Measurements from ENCODE around the gene MAP2K6.

MAP2K6 gene

DNA sequence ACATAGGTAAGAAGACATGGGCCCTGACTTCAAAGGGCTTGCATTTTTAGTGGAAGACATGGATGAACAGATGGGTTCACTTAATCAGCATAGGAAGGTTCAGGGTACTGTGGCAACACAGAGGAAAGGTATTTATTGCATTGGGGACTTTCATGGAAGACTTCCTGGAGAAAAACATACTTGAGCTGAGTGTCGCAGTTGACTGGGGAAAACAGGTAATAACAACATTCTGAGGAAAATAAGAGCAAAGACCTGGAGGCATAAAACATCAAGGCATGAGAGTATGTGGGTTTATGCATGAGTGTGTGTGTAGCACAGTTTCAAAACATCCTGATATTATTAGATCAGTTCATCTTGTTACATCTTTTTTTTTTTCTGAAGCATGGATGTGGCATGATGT lies 82.7 kb downstream of the MAP2K6 start:
- no peak for DNase-seq

DNA sequence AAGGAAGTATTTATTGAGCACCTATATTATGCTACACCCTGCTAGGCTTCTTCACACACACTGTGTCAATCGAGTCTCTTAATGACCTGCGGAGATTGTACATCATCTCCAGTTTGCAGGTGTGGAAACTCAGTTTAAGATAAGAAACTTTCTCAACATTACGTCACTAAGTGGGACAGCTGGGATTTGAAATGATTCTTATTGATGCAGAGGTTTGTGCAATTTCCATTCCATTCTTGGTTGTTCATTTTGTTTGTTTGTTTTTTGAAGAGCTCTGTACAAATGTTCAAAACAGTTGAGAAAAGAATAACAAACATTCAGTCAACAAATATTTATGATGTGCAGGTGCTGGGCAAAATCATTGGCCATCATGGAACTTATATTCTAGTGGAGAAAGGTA lies 84.8 kb downstream of the MAP2K6 start:
- DNase-seq = no peak

DNA sequence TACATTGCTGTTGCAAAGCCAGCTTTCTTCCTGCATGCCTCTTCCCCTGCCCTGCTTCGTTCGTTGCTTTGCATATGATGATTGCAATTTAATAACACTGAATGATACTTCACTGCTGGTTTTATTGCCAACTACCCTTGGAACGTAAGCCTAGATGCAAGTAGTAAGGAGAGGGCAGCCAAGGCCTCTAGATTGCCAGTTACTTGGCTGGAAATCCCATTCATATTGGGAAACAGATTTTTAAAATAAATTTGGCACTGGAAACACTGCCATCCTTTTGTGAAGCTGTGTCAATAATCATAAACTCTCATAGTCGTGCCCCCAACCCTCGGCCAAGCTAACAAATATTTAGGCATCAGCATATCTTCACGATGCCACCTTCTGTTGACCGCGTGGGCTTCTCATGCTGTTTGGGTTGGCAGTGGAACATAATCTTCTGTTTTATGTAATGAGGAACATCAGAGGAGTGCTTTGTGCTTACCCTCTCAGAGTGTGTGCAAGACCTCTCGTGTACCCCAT lies 86.5 kb downstream of the MAP2K6 start:
- DNase-seq = no peak

DNA sequence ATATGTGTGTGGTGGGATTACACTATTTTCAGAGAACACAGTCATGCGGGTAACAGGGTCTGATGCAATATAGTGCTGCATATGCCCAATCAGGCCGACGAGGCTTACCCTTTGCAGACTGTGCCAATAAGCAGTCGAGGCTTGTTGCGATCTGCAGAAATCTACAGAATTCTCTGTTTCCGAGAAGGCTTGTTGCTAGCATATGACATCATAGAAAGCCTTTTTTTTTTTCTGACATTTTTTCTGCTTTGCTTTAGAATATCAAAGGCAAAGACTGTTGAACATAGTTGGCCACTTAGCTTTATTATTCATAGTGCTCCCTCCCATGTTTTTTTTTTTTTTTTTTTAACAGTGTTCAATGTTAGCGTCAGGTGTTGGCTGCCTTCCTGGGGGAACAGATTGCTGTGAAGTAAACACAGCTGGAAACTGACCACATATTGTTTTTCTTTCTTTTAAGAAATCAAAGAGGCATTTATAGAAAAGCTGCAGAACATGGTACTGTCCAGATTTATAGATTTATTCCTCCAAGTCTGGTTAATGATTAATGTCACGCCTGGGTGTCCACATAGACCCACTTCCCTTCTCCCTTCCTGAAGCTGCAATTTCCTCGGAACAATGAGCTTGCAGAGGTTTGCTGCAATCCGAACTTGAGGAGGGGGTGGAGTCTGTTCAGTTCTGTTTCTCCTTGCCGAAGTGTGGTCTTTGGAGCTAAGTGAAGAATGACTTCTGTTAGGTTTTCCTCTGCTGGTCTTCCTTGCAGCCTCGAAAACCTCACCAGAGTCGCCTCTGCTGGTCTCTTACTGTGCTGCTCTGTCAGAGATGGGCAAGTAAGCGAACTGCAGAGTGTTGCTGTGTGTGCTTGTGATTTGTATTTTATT lies 87.3 kb downstream of the MAP2K6 start:
- DNase-seq = peak; percentile 73

DNA sequence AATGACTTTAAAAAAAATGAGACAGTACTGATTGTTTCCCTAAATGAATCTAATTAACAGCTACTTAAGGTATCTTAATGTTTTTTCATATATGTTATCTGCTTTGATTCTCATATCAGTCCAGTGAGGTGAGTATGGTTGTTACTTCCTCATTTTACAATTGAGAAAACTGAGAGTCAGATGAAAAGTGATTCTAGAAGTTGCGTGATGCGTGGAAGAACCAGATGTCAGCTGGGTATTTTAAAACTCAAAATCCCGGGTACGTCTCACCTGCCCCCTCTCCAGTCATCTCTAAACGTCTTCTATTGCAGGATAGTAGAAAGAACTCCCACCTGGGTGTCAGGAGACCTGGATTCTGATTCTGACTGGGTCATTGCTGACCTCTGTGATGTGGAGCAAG lies 89.2 kb downstream of the MAP2K6 start:
- no peak for DNase-seq

DNA sequence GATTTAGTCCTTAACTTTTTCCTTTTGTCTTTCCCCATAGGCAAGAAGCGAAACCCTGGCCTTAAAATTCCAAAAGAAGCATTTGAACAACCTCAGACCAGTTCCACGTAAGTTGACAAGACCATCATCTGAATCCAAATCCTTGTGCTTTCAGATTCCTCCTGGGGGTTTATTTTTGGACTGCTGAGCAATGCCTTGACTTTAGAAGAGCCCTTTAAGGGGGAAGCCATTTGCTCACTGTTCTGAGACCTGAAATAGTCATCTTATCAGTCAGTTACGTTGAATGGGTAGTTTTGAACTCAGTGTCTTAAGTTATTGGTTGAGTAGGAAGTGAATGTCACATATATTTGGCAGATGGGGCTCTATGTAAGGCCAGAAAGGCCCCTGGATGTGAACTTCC lies 91.2 kb downstream of the MAP2K6 start:
- DNase-seq = no peak

DNA sequence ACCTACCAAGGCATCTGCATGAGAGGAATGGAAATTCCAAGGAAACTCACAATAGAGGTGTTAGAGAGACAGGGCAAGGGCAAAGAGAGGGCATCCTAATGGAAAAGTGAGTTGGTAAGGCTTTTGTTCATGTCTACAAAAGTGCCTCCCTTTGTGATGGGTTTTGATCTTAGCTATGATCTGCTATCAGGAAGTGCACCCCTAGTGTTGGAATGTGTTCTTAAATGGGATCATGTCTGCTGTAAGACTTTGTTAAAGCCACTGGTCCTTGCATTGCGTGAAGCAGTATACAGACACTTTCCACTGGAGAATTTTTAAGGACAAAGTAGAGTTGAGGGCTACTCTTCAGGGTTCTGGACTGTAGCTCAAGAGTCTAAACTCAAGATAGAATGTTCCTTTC lies 92.0 kb downstream of the MAP2K6 start:
- DNase-seq = no peak

DNA sequence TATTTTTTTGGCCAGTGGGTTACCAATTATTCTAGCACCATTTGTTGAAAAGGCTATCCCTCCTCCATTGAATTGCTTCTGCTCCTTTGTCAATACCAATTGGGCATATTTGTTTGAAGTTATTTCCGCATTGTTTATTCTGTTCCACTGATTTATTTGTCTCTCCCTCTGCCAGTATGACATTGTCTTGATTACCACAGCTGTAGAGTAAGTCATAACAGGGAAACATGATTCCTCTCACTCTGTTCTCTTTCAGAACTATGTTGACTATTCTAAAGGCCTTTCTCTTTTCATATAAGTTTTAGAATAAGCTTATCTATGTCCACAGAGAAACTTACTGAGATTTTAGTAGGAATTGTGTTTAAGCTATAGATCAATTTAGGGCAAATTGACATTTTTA lies 94.3 kb downstream of the MAP2K6 start:
- peak; percentile 49 for DNase-seq

DNA sequence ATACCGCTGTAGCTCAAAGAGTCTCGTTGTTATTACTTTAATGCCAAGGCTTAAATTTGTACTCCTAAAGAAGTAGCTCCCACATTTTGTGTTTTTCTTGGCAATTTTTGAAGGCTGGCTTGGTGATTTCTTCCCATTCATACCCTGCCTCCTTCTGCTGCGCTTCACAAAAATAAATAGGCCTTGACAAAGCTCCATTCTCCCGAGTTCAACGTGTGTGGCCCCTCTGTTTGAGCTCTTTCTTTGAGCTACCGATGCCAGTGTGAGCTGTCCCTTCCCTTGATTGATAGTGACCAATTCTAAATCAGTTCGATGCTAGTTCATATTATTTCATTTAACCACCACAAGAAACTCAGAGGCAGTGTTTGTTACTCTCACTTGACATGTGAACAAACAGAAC lies 96.8 kb downstream of the MAP2K6 start:
- DNase-seq = no peak

DNA sequence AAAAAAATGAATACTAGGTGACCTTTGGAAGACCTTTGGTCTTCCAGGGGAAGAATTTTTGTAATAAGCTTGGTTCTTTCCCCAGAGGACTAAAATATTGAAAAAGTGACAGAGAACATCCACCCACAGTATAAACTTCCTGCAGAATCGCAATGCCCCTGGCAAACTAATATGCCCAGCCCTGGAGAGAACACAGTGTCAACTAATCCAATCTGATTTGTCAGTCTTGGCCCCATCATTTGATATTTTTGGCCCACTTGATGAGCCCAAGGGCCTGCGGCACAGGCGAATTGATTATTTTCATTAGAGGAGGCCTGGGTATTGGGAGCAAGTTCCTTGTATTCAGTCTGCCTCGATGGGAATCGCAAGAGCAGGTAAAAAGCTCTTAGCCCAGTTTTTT lies 98.4 kb downstream of the MAP2K6 start:
- DNase-seq = no peak

DNA sequence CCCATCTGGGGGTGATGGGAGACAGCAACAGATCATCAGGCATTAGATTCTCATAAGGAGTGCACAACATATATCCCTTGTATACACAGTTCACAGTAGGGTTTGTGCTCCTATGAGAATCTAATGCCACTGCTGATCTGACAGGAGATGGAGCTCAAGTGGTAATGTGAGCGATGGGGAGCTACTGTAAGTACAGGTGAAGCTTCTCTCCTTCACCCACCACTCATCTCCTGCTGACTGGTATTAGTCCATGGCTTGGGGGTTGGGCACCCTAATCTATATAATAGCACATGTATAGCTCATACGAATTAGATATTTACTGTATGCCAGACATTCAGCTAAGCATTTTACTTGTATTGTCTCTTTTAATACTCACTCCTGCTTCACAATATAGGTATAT lies 101.7 kb downstream of the MAP2K6 start:
- no peak for DNase-seq

DNA sequence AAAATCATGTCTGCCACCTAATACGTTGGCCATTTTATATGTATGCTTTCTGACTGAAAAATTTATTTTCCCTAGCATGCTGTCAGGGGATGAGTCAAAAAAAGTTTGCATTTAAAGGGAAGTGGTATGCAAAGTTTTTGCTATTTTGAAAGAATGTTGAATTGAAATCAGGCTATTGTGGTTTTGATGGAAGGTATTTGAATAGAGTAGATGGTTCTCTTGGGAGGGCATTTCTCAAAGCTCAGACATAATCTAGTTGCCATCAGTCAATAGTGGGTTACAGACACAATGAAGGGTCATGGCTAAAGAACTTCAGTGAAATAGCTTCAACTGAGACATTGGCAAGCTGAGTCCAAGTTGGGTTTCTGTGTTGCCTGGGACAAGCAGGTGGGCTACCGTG lies 102.4 kb downstream of the MAP2K6 start:
- DNase-seq = no peak

DNA sequence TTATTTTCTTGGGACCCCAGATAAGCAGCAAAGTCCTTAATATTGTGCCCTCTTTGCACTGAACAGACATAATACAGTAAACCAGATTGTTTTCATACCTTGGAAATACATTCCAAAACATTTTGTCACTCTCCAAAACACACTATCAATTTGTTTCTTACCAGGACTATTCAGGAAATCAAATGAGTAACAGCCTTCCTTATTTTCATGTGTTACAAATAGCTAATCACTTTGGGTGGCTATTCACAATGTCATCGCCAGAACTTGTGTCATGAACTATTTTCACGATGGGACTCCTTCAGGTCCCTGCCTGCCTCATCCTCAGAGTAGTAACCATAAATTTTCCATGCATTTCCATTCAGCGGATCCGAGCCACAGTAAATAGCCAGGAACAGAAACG lies 104.5 kb downstream of the MAP2K6 start:
- no peak for DNase-seq

DNA sequence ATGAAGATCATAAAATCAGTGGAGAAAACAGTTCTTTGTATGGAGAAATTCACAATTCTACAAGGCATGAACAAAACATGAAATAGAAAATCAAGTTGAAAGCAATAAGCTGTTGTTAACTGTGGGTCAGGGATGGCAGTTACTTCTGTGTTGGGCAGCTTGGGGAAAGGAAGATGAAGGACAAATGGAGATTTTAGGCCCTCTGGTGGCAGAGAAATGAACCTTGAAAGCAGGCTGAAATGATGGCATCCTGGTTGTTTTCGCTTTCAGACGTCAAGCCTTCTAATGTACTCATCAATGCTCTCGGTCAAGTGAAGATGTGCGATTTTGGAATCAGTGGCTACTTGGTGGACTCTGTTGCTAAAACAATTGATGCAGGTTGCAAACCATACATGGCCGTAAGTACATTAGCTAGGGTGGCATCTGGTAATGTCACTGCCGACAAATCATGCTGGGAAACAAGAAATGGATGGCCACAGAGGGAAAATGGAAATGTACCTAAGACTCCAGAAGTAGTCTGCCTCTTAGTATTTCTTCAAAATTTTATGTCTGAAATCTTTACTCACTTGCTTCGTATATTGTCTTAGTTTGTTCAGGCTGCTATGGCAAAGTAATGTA lies 108.9 kb downstream of the MAP2K6 start:
- peak; percentile 67 for DNase-seq

DNA sequence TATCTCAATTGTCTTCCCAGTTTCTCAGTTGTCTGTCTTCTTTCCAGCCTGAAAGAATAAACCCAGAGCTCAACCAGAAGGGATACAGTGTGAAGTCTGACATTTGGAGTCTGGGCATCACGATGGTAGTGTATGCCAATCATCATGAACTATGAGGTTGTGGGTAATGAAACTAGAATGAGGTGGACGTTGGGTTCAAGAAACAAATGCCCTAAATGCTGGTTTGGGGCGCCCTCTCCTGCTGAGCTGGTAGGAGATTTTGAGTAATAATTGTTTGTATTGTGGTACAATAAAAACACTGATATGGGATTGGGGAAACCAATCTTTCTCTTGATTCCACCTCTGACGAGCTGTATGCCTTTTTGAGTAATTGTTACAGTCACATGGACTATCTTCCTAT lies 110.4 kb downstream of the MAP2K6 start:
- no peak for DNase-seq

DNA sequence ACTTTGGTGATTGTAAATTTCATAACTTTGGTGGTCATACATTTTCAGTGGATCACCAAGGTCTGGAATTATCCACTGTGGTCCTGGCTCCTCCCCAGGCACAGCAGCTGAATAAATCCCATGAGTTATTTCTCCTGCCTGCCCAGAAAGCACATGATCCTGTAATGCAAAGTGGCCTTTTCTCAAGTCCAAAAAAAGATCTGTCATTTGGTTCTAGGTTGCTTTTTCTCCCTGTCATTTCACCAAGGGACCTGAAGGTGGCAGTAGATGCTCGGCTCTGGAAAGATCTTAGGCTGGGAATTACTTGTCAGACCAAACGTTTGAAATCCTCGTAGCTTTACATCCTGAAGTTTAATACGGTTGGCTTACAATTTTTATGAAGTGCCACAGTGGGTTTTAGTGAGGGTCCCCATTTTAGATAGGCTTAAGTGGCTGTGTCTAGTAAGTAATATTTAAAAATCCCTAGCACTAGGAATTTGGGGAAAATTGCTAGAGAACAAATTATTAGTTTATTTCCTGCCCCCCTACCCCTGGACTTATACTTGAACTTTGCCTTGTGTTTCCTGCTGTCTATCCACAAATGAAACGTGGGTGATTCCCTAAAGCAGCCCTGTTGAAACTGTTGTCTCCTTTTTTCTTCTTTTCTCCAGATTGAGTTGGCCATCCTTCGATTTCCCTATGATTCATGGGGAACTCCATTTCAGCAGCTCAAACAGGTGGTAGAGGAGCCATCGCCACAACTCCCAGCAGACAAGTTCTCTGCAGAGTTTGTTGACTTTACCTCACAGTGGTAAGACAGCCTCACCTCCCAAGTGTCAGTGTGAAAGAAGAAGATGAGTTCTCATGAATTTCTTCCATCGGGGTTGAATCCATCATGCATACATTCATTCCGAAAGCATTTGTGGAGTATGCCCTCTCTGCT lies 111.7 kb downstream of the MAP2K6 start:
- DNase-seq = peak; percentile 62

DNA sequence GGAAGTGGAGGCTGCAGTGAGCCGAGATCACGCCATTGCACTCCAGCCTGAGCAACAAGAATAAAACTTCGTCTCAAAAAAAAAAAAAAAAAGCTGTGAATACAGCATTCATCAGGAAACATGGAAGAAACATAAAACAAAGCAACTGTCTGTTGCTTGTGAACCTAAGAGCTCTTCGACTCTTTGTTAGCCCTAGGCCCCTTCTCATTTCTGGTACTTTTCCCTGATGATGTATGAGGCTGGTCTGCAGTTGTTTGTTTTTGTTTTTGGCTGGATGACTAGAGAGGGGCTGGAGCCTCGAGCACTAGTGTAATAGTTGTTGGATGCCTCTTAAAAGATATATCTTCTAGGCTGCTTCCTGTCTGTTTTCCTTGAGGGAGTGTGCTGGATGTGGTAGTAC lies 113.5 kb downstream of the MAP2K6 start:
- no peak for DNase-seq

DNA sequence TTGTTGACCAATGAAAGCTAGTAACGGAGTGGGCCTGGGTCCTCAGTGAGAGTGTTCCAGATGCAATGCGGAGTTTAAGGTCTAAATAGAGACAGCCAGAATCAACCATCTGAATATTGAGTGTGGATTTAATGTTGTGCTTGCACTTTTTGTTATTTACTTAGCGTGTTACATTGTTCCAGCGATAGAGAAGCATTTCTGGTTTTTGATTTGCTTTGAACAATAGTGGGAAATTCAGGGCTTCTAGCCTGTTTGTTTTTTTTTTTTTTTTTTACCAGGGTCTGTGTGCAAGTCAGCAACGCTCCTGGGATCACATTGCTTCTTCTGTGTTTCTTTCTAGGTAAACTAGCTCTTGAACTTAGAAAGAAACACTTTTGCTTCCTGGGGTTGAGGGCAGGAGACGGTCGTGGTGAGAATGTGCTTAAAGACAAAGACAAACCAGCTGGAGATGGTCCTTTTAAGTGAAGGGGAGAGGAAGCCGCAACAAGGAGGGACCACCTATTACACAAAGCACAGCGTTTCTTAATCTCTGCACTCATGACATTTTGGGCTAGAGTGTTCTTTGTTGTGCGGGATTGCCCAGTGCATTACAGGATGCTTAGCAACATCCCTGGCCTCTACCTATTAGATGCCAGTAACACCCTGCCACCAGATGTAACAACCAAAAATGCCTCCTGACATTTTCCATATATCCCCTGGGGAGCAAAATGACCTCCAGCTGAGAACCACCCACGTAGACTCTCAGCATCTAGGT lies 119.2 kb downstream of the MAP2K6 start:
- DNase-seq = no peak

DNA sequence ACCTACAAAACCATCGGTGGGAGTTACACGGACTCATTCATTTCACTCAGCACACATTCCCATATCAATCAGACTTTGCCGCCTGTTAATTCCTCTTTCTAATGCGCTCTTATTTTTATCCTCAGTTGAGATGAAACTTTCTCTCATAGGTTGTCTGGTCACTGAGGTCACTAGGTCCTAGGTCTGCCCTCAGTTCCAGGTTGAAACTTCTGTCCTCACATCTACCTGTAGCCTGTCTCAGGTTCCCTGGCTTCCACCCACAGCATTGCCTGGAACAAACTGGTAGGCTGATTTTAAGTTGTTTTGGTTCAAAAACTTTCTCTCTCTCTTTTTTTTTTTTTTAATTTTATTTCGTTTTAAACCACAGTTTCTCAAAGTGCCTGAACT lies 119.7 kb downstream of the MAP2K6 start:
- DNase-seq = no peak

DNA sequence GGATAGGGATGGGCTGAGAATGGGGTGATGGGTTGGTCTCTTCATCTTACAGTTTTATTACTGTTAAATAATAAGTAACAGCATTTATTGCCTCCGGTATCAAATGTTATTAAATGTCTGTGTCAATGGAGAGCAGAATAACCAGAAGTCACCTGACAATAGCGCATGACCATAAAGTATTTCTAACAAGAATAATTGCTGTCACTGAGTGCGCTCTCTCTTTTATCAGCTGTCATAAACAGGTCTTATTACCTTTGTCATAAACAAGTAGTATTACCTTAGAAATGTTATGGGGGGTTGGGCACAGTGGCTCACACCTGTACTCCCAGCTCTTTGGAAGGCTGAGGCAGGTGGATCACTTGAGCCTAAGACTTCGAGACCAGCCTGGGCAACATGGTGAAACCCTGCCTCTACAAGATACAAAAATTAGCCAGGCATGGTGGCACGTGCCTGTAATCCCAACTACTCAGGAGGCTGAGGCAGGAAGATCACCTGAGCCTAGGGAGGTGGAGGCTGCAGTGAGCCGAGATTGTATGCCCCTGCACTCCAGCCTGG lies 120.6 kb downstream of the MAP2K6 start:
- DNase-seq = no peak

DNA sequence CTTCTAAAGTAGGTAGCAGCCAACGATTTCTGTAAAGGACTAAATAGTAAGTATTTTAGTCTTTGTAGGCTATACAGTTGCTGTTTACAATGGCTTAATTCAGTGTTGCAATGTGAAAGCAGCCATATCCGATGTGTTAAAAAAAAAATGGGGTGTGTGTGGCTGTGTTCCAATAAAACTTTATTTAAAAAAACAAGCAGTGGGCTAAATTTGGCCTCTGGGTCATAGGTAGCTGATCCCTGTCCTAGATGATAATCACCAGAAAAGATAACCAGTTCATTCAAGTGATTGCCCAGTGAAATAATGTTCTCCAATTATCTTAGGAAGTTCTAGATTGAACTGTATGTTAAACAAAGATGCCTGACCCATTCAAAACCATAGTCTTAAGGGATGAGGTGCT lies 124.3 kb downstream of the MAP2K6 start:
- no peak for DNase-seq

DNA sequence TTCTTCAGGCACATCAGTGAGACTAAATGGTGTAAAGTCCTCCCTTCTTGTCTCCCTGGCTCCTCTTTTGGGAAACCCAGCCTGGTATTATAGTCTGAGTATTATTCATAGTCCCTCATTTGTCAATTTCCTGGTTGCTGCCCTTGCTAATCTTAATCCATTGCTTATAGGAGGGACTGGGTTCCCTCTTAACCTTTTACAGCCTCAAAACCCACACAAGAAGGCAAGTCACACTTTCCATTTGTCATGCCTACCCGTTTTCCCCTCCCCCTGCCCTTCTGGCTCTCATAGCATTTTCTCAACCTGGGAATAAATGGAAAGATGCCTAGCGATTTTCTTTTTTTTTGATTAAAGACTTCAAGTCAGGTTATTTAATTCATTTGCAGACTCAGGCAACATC lies 124.8 kb downstream of the MAP2K6 start:
- no peak for DNase-seq

Data from NCI-H774 (cell line).